Measurements from ENCODE around the gene TLE2.

TLE2 gene

DNA sequence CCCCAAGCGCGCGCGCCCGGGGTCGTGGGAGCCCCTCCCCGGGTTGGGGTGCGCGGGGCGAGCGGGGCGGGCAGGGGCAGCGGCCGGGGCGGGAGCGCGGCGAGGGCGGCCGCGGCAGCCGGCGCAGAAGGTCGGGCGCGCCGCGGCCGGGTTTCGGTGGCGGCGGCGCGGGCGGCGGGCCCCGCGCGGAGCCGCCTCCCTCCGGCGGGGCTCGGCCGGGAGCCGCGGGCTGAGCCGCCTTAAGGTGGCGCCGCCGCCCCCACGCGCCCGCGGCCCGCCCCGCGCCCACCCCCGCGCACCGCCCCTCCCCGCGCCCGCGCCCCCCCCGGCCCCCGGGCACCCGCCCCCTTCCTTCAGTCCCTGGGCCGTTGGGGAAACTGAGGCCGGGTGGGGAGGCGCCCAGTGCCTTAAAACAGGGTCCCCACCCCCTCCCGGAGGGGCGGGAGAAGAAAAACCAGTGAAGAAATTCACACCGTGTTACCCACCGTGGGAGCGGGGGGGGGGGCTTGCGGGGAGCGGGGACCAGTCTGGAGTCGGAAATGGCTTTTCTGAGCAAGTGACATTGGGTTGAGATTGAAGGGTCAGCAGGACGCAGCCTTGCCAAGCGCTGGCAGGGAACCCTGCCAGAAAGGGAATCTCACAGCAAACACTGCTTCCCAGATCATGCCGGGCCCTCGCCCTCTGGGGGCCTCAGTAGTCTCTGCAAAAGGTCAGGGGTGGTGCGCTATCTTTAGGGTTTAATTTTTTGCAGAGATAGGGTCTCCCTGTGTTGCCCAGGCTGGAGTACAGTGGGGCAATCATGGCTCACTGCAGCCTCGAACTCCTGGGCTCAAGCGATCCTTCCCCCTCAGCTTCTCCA, at the start of gene TLE2:
TSS of gene TLE2 (minus strand) at position 216 of the 859 bp plus-strand sequence. CDS start 376 bp downstream, outside the sequence.
- DNase-seq (ENCODE audit: low read depth), result no peak

DNA sequence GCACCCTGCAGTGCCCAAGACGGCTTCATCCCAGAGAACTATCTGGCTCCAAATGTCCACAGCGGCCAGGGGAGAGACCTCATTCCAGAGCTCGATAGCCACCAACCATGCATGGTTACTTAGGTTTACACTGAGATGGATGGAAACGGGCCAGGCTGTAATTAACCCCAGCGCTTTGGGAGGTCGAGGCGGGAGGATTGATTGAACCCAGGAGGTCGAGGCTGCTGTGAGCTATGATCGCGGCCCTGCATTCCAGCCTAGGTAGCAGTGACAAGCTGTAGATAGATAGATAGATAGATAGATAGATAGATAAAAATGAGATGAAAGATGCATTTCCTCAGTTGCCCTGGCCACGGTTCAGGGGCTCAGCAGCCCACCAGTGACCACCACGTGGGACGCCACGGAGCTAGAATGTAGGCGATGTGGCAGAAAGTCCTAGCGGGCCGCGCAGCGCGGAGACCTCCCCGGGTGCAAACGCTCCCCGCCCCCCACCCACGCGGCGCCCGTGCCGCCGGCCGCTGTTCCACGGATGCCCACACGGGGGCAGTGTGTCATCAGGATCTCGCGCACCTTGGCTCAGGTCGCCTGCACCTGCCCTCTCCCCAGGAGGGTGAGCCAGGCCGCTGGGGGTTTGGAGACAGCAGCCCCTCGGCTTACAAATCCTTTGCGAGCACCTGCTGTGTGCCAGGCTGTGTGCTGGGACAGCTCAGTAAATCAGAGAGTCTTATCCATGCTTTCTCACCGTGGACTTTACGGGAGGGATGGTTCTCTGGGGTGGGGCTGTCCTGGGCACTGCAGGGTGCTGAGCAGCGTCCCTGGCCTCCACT, 46.7 kb upstream of the TLE2 start:
- no peak for DNase-seq (ENCODE audit: low read depth)

DNA sequence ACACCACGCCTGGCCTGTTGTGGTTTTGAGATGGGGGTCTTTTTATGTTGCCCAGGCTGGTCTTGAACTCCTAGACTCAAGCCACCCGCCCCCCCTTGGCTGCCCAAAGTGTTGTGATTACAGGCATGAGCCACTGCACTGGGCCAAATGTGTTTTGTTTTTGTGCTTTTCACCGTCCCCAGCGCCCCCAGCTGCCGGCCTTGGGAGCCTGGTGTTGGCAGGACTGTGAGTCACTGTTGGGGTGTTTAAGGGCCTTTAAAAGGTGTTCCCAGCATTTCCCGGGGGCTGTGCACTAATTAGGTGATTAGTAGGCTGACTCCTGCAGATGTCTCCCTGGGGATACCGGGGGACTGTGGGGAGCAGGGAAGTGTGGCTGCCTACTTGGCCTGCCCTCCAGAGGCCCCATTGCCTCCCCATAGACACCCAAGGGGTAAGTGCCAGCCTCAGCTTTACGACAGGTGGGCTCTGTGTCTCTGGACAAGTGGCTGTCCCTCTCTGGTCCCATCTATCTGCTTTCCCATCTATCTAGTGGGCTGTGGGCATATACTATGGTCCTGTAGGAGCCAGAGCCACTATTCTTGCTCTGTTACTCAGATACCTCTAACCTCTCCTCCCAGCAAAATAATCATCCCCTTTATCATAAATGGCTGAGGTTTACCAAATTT, 45.0 kb upstream of the TLE2 start:
- no peak for DNase-seq (ENCODE audit: low read depth)

DNA sequence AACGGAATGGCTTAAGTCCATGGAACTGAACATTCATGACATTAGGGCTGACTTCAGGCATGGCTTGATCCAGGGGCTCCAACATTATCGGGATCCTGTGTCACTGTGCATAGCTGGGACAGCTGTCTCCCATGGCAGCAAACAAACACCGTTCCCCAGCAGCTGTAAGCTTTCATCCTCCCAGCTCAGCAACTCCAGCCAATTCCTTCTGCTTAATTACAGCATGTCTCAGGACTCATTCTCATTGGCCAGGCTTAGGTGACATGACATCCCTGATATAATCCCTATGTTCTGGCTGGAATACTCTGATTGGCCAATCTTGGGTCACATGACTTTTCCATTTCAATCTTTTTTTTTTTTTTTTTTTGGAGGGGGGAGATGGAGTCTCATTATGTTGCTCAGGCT, 44.1 kb upstream of the TLE2 start:
- DNase-seq (ENCODE audit: low read depth), result no peak

DNA sequence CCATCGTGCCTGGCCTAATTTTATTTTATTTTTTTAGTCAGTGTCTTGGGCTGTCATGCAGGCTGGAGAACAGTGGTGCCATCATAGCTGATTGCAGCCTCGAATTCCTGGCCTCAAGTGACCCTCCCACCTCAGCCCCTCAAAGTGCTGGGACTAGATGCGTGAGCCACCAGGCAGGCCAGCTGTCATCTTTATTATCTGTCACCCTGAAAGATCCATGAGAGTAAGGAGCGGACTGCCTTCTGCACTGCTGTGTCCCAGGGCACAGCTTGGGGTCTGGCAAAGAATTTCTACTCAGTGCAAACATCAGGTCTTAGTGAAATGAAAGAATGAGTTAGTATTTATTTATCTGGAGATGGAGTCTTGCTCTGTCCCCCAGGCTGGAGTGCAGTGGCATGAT, 42.7 kb upstream of the TLE2 start:
- no peak for DNase-seq (ENCODE audit: low read depth)

DNA sequence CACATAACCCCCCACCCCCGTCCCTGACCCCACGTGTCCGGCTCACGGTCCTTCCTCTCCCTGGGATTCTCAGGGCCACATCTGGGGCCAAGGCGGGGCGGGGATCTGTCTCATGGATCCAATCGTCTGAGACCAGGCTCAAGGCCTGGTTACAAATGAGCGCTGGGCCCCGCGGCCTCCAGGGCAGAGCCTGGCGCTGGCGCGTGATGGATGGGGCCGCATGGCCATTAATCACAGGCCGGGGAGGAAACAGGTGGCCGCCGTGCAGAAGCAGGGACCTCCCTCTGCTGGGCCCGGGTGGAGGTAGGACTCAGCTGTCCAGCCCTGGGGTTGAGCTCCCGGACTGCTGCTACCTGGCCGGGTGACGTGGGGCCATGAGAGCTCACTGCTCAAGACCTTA, 39.0 kb upstream of the TLE2 start:
- DNase-seq (ENCODE audit: low read depth), result no peak

DNA sequence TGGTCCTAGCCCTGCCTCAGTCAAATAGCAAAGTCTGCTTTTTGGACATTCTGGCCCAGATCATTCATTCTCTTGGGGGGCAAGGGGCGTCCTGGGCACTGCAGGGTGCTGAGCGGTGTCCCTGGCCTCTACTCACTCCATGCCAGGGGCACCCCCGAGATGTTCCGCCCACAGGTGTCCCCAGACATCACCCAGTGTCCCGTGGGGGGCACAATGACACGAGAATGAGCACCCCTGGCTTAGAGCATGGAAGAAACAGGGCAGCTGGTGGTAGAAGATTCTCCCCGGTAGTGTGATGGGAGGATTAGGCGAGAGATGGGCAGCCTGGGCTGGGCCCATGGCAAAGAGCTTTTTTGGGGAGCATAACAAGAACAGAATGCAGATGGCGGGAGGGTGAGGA, 38.5 kb upstream of the TLE2 start:
- no peak for DNase-seq (ENCODE audit: low read depth)

DNA sequence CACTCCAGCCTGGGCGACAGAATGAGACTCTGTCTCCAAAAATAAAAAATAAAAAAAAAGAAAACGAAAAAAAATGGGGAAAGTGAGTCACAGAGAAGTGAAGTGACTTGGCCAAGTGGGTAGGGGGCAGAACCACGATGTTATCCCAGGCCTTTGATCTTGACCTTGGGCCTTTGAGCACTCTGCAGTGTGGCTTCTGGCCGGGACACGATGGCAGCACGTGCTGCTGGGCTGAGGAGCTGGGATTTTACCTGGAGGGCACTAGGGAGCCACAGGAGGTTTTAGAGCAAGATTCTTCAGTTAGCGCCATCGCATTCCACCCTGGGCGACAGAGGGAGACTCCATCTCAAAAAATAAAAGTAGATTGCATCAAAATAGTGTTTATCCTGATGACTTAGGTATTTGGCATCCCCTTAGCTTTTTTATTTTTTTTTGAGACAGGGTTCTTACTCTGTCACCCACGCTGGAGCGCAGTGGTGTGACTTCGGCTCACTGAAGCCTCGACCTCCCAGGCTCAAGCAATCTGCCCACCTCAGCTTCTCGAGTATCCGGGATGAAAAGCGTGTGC, 37.5 kb upstream of the TLE2 start:
- DNase-seq (ENCODE audit: low read depth), result no peak

DNA sequence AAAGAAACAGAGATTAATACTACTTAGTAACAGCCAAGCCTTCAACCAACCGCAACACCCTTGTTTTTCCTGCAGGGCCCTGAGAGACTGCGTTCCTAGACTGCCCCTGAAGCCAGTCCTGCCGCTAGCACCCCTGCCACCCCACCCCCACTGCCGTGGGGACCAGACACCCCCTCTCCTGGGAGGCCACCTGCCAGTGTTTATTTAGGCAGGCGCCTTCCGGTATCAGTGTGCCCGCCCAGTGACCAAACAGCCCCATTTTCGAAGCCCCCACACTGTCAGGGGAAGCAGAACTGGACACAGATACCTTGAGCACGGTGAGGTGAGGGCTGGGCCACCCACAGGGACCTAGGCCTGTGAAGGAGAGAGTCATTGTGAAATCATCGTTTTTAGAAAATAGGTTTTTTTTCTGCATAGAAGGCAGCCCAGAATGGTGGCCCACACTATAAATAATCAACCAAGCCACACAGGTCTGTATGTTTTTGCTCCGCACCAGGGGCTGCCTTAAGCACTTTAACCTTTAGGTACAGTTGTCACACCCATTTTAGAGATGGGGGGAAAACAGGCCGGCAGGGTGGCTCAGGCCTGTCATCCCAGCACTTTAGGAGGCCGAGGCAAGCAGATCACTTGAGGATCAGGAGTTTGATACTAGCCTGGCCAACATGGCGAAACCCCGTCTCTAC, 36.7 kb upstream of the TLE2 start:
- DNase-seq (ENCODE audit: low read depth), result no peak

DNA sequence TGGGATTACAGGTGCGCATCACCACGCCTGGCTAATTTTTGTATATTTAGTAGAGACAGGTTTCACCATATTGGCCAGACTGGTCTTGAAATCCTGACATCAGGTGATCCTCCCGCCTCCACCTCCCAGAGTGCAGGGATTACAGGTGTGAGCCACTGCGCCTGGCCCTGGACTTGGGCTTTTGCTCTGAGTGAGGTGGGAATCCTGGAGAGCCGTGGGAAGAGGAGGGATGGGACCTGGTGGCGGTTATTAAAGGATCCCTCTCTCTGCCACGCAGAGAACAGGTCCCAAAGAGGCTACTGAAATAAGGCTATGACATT, 34.9 kb upstream of the TLE2 start:
- DNase-seq (ENCODE audit: low read depth), result no peak

DNA sequence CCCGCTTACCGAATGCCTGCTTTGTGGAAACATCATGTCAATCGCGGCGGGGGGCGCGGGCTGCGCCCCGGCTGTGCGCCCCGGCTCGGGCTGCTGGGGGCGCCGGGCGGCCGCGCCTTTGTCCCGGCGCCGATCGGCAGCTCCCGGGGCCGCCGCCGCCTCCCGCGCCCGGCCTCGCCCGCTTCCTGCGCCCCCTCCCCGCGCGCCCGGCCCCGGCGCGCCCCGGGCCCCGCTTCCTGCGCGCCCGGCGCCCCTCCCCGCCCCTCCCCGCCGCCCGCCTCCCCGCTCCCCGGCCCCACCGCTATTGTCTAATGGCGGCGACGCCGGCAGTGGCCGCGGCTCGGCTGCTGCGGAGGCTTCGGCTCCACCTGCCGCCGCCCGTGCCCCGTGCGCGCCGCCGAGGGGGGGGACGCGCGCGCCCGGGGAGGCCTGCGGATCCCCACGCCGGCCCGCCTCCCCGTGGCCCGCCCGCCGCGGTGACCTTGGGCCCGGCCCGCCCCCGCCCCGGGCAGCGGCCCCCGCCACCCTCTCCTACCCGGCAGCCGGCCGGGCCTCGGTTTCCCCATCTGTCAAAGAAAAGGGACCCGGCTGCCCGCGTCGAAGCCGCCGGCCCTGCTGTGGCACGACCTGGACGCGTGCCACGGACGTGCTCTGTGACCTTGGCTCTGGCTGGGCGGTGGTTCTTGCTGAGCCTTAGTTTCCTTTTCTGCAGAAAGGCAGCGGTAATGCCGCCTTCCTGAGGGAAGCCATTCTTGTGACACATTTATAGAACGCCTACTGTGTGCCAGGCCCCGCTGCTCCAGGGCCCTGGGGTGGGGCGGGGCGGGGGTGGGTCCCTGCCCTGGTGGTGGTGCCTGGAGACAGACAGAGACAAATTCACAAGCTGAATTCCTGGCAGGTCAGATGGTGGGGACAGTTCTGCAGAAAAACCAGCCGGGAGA, 33.4 kb upstream of the TLE2 start, which contains the start of gene TLE5:
TSS of gene TLE5 (minus strand) at position 331 of the 941 bp plus-strand sequence. CDS start at position 36, 295 bp downstream.
- no peak for DNase-seq (ENCODE audit: low read depth)

DNA sequence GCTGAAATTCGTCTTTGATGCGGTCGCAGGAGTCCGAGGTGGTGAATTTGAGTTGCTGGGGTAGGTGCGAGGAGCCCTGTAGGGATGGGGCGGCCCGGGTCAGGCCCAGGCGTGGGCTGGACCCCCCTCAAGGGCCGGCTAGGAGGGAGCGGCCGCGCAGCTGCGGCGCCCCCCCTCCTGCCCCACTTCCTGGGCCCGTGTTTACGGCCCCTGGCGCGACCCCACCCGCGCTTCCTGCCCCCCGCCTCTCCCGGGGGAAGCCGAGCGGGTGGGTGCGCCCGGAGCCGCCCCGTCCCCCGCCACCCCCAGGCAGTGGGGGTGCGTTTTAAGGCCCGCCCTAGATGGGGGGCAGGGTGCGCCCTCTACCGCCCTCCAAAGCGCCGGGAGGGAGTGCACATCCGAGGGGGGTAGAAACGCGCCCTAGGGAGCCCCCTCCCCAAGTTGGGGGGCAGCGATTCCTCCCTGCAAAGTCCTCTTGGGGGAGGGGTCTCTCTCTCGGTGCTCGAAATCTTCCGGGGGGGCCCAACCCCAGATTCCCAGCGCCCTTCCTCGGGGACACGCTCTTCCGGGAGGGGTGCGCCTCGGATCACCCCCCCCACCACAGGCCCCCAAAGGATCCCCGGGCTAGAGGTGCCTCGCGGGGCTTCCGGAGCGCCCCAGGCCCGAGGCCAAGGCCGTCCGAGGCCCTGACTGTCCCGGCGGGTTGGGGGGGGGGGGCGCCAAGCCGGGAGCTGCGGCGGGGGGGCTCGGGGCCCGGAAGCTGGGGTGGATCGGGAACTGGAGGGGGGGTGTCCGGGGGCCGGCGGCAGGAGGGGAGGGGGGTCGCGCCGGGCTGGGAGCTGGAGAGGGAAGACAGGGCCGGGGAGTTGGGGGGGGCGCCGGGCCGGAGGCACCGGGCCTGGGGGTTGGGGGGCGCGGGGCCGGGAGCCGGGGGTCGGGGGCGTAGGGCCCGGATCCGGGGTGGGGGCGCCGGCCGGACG, 32.4 kb upstream of the TLE2 start:
- DNase-seq (ENCODE audit: low read depth), result no peak

DNA sequence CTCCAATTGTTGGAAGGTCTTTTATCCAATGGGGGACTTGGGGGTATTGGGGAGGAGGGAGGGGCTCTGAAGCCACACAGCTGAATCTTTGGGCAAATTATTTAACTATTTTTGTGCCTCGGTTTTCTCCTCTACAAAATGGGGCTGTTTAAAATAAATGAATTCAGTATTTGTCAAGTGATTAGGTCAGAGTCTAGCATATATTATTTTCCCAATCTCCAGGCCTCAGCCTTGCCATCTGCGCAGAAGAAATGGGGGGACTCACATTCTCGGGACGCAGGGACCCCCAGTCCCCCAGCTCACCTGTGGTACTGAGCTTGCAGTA, 31.7 kb upstream of the TLE2 start:
- DNase-seq (ENCODE audit: low read depth), result no peak

DNA sequence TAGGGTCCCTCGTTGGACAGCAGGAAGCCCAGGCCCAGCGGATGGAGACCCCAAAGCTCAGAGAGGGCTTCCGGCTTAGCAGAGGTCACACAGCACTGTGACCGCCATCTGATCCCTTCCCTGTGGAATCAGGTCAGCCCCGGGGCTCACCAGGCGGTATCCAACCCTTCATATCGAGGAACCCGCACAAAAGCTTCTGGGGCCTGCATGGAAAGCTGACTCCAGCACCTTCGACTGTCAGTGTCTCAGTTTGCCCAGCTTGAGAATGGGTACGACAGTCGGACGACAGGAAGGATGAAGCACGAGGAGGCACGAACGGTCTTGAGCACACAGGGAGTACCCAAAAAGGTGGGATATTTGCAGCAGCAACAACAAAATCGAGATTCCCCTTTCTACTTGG, 30.6 kb upstream of the TLE2 start:
- no peak for DNase-seq (ENCODE audit: low read depth)

DNA sequence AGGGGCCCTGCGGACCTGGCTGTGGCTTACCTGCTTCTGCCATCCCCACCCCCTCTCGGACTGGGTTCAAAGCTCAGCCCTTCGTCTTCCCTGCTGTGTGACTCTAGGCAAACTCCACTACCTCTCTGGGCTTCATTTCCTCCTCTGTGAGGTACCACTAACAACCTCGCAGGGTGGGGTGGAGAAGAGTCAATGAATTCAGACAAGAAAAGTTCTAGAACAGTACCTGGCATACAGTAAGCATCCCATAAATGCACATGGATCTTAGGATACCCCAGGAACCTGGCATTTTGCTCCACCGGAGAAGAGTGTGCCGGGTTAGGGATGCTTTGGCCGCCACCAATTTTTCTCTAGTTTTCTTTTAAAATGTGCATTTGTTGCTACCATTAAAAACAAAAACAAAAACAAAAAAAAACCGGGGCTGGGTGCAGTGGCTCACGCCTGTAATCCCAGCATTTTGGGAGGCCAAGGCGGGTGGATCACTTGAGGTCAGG, 29.8 kb upstream of the TLE2 start:
- DNase-seq (ENCODE audit: low read depth), result no peak

DNA sequence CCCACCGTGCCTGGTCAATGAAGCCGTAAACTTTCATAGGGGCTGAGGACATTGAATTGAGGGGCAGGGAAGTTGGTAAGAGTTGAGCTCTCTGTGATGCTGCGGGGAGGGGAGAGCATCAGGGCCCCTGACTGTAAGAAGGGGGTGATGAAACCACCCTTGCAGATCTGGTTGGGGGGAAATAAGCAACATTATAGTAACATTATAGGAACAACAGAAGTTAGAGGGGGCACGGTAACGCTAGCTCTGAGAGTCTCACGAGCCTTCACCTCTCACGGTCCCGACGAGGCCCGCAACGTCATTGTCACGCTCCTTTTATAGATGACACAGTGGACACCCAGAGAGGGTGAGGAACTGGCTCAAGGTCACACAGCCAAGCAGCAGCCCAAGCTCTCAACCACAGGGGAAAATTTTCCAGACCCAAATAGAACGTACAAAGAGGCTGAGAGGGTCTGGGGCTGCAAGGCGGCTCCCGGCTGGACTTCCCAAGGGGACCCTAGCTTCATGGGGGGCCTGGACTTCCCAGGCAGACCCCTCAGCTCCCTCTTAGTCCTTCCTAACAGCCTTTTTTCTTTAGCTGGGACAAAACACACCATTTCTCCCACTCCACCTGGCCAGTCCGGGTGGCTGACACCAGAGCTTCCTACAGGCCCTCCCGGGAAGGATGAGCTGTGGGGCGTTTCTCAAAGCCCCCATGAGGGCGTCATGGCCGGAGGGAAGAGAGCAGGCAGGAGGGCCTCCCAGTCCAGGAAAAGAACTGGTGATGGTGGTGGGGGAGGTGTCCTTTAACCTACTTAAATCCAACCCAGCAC, 29.1 kb upstream of the TLE2 start:
- no peak for DNase-seq (ENCODE audit: low read depth)

DNA sequence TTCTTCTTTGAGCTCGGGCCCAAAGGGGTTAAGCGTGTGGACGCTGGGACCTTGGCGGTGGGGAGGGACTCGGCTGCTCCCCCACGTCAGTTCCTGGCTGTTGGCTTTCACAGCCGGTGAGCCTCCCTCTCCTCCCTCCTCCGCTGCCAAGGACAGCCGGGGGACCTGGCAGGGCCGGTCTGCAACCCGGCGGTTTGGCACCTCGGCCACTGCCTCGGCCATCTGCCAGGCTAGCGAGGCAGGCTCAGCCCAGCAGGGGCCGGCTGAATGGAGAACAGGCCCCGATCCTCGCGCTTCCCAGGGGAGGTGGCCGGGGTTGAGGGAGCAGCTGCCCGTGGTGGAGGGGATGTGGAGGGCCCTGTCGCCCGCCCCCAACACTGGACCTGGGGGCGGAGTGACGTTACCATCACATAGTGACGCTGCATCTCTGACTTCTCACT, 28.2 kb upstream of the TLE2 start:
- no peak for DNase-seq (ENCODE audit: low read depth)

DNA sequence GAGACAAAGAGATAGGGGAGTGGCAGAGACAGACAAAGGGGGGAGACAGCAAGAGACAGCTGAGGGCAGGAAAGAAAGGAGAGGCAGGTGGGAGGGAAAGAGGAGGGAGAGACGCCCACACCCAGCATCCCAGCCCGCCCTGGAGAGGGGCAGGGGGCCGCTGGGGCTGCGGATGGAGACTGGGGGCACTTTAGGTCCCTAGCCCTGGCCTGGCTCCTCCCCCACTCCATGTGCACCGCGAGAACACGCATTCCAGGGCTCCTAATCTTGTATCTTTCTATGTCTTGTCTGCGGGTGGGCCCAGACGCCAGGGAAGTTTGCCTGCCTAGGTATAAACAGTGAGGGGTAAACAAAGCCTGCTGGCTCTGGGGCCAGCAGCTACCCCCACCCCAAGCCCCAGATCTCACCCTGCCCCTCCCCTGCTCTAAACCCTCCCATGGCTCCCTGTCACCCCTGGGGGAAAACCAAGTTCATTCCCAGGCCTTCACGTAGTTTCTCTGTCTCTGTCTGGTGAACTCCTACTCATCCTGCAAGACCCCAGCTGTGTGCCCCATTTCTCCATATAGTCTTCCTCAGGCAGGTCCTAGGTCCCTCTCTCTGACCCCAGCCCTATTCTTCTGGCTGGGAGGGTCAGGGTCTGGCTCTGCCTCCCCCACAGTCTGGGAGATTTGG, 27.5 kb upstream of the TLE2 start:
- no peak for DNase-seq (ENCODE audit: low read depth)
